ENCODE results near the gene THADA. TPM values are rescaled to one million over a fixed set of nuclear protein-coding genes. Genes with fewer than 3 reads are reported as not detected.
"Not testable (repeated sequence)": the region's sequence is repeated elsewhere in the genome, so short reads cannot be mapped to it uniquely, and the experiment has no call there.

THADA gene
- total RNA-seq, 2 experiments from 2014 or later, result 31.2 to 32.3 TPM

- Histone ChIP-seq H3K4me2 (ENCODE audit: low read length) (no peak overlapping the region), H3K4me1 (ENCODE audit: insufficient read depth, low read length, poor library complexity, severe bottlenecking) (no peaks in the 10 kb centered on the region), H3K36me3 (ENCODE audit: insufficient read depth, low read length) (no peaks in the 10 kb centered on the region), H3K79me2 (ENCODE audit: insufficient read depth, low read depth, low read length) (no peaks in the 10 kb centered on the region), H3K27ac (ENCODE audit: low read depth, low read length, poor library complexity, severe bottlenecking) (no peak overlapping the region), H3K9me2 (ENCODE audit: insufficient read depth, low read length) (no peaks in the 10 kb centered on the region), H4K20me1 (ENCODE audit: insufficient read depth, low read length) (no peaks in the 10 kb centered on the region), H2AFZ (ENCODE audit: low read length) (no peak overlapping the region), H3K9me3 (ENCODE audit: low read length) (no peaks in the 10 kb centered on the region), H3K4me3 (ENCODE audit: low read depth, low read length, poor library complexity, severe bottlenecking) (no peak overlapping the region)
- TF ChIP-seq EZH2phosphoT487 (IDR thresholded peaks at IDR 0.05; ENCODE audit: borderline replicate concordance, low read depth, low read length) (no peak), CTCF (conservative IDR thresholded peaks at IDR 0.05; ENCODE audit: low read length) (no peak)
- ChIA-PET POLR2A (no interaction called here), CTCF (ENCODE audit: unreplicated experiment) (no interaction called here)
- intact Hi-C loops (cut with micrococcal nuclease; ENCODE audit: unreplicated experiment), result no loop called here
- no TSS peak for BruUV-seq (replicated peaks)
- no peak for DNase-seq (ENCODE audit: low spot score)
These were observed 46.5 kb upstream of the THADA start for GRCh38 chr2:43642363-43642762.

GRCh38 chr2:43637030-43637803, 41.4 kb upstream of the THADA start, which contains the start of gene PLEKHH2:
PLEKHH2 (plus strand) TSS chr2:43637260; CDS start chr2:43644674, 7,414 bp downstream.
- peak within 1 kb of the TSS; percentile 75 for H3K4me2 ChIP-seq (ENCODE audit: low read length)
- no peaks in the 10 kb centered on the region for H4K20me1 ChIP-seq (ENCODE audit: insufficient read depth, low read length)
- H3K4me1 ChIP-seq (ENCODE audit: insufficient read depth, low read length, poor library complexity, severe bottlenecking), result peaks cover 22% of the 10 kb centered on the region
- H3K9me2 ChIP-seq (ENCODE audit: insufficient read depth, low read length), result no peaks in the 10 kb centered on the region
- H3K9me3 ChIP-seq (ENCODE audit: low read length), result no peaks in the 10 kb centered on the region
- POLR2A ChIA-PET, result interaction anchor here (0.7 to 1.0 kb wide), 4 partner anchors 14 to 64 kb away, joined by 3 to 4 read pairs (median 3); partner anchors contain the start of gene THADA
- H3K36me3 ChIP-seq (ENCODE audit: insufficient read depth, low read length), result no peaks in the 10 kb centered on the region
- peak within 1 kb of the TSS; percentile 63 for H3K27ac ChIP-seq (ENCODE audit: low read depth, low read length, poor library complexity, severe bottlenecking)
- peak within 1 kb of the TSS; percentile 70 for H3K4me3 ChIP-seq (ENCODE audit: low read depth, low read length, poor library complexity, severe bottlenecking)
- H2AFZ ChIP-seq (ENCODE audit: low read length), result peak within 1 kb of the TSS; percentile 100
- TF ChIP-seq EZH2phosphoT487 (IDR thresholded peaks at IDR 0.05; ENCODE audit: borderline replicate concordance, low read depth, low read length) (no peak), CTCF (conservative IDR thresholded peaks at IDR 0.05; ENCODE audit: low read length) (no peak)
- intact Hi-C loops (cut with micrococcal nuclease; ENCODE audit: unreplicated experiment), result no loop called here
- no TSS peak for BruUV-seq (replicated peaks)
- DNase-seq (ENCODE audit: low spot score), result peak; percentile 90
- CTCF ChIA-PET (ENCODE audit: unreplicated experiment), result interaction anchor here (1.0 kb wide), 1 partner anchor 531 kb away, joined by 10 read pairs; the partner anchor contains the start of gene PPM1B
- no peaks in the 10 kb centered on the region for H3K79me2 ChIP-seq (ENCODE audit: insufficient read depth, low read depth, low read length)

GRCh38 chr2:43636621-43637020, 40.8 kb upstream of the THADA start:
- peaks cover 22% of the 10 kb centered on the region for H3K4me1 ChIP-seq (ENCODE audit: insufficient read depth, low read length, poor library complexity, severe bottlenecking)
- ChIA-PET CTCF (ENCODE audit: unreplicated experiment) (interaction anchor here (1.0 kb wide), 1 partner anchor 532 kb away, joined by 10 read pairs; the partner anchor contains the start of gene PPM1B), POLR2A (interaction anchor here (1.0 kb wide), 4 partner anchors 13 to 41 kb away, joined by 3 to 4 read pairs (median 4); partner anchors contain the start of gene THADA)
- no peaks in the 10 kb centered on the region for H4K20me1 ChIP-seq (ENCODE audit: insufficient read depth, low read length)
- peak overlapping the region; percentile 100 for H2AFZ ChIP-seq (ENCODE audit: low read length)
- H3K79me2 ChIP-seq (ENCODE audit: insufficient read depth, low read depth, low read length), result no peaks in the 10 kb centered on the region
- no peaks in the 10 kb centered on the region for H3K9me3 ChIP-seq (ENCODE audit: low read length)
- H3K27ac ChIP-seq (ENCODE audit: low read depth, low read length, poor library complexity, severe bottlenecking), result peak overlapping the region; percentile 63
- peak; percentile 68 for DNase-seq (ENCODE audit: low spot score)
- no TSS peak for BruUV-seq (replicated peaks)
- H3K4me2 ChIP-seq (ENCODE audit: low read length), result peak overlapping the region; percentile 75
- intact Hi-C loops (cut with micrococcal nuclease; ENCODE audit: unreplicated experiment), result no loop called here
- no peak for TF ChIP-seq CTCF (conservative IDR thresholded peaks at IDR 0.05; ENCODE audit: low read length)
- no peak for TF ChIP-seq EZH2phosphoT487 (IDR thresholded peaks at IDR 0.05; ENCODE audit: borderline replicate concordance, low read depth, low read length)
- no peaks in the 10 kb centered on the region for H3K9me2 ChIP-seq (ENCODE audit: insufficient read depth, low read length)
- peak overlapping the region; percentile 70 for H3K4me3 ChIP-seq (ENCODE audit: low read depth, low read length, poor library complexity, severe bottlenecking)
- H3K36me3 ChIP-seq (ENCODE audit: insufficient read depth, low read length), result no peaks in the 10 kb centered on the region

- H2AFZ ChIP-seq (ENCODE audit: low read length); H3K9me2 ChIP-seq (ENCODE audit: insufficient read depth, low read length); H3K4me2 ChIP-seq (ENCODE audit: low read length); BruUV-seq (replicated peaks); DNase-seq (ENCODE audit: low spot score); H3K9me3 ChIP-seq (ENCODE audit: low read length); H3K79me2 ChIP-seq (ENCODE audit: insufficient read depth, low read depth, low read length); intact Hi-C loops (cut with micrococcal nuclease; ENCODE audit: unreplicated experiment); H3K4me3 ChIP-seq (ENCODE audit: low read depth, low read length, poor library complexity, severe bottlenecking); CTCF ChIA-PET (ENCODE audit: unreplicated experiment); H4K20me1 ChIP-seq (ENCODE audit: insufficient read depth, low read length); H3K27ac ChIP-seq (ENCODE audit: low read depth, low read length, poor library complexity, severe bottlenecking); H3K36me3 ChIP-seq (ENCODE audit: insufficient read depth, low read length): not testable (repeated sequence)
- POLR2A ChIA-PET, result interaction anchor here (1.0 kb wide), 1 partner anchor 39 kb away, joined by 4 read pairs; no protein-coding TSS in a partner anchor
- peaks cover 22% of the 10 kb centered on the region for H3K4me1 ChIP-seq (ENCODE audit: insufficient read depth, low read length, poor library complexity, severe bottlenecking)
These were observed 40.3 kb upstream of the THADA start for GRCh38 chr2:43636153-43636552.

All from OCI-LY7 (cell line).